Measurements from ENCODE around the gene CCDC81.

- no peak for TF ChIP-seq CTCF (IDR thresholded peaks at IDR 0.05; ENCODE audit: low read depth, low read length, poor library complexity, severe bottlenecking)
- TF ChIP-seq EZH2phosphoT487 (IDR thresholded peaks at IDR 0.05; ENCODE audit: borderline replicate concordance, low read length) = no peak
These were observed 618 bp upstream of the CCDC81 start for GRCh38 chr11:86374069-86374468.
